HG03066 (cell line): ENCODE data around the gene HSPA1B.
"Not testable (repeated sequence)": the region's sequence is repeated elsewhere in the genome, so short reads cannot be mapped to it uniquely, and the experiment has no call there.

Source experiments
- ATAC-seq: cut with Tn5 transposase; IDR thresholded peaks from one replicate; pipeline ENCODE4 v1.9.1; 2021; ENCODE audit warnings: low read depth; ENCODE audit not compliant: unreplicated experiment

The HSPA1B gene

GRCh38 chr6:31823592-31824196 is 3.8 kb upstream of the HSPA1B start:
- not testable (repeated sequence) for ATAC-seq

- ATAC-seq: no peak
Observed at GRCh38 chr6:31825553-31825952, 2.0 kb upstream of the HSPA1B start.

GRCh38 chr6:31826793-31827285 is 699 bp upstream of the HSPA1B start:
- no peak for ATAC-seq

- ATAC-seq: no peak
Observed at GRCh38 chr6:31829633-31830283, 2.2 kb downstream of the HSPA1B start.

GRCh38 chr6:31830886-31831335 is 3.4 kb downstream of the HSPA1B start:
- ATAC-seq: no peak

GRCh38 chr6:31831350-31832215 is 4.0 kb downstream of the HSPA1B start:
- ATAC-seq: no peak

GRCh38 chr6:31834367-31835250 is 7.1 kb downstream of the HSPA1B start:
- ATAC-seq: no peak

GRCh38 chr6:31836047-31836473 is 8.5 kb downstream of the HSPA1B start:
- no peak for ATAC-seq

- no peak for ATAC-seq
Observed at GRCh38 chr6:31836474-31837368, 9.2 kb downstream of the HSPA1B start.

- ATAC-seq: no peak
Observed at GRCh38 chr6:31837369-31838113, 10.0 kb downstream of the HSPA1B start.

GRCh38 chr6:31838114-31838553 is 10.6 kb downstream of the HSPA1B start:
- not testable (repeated sequence) for ATAC-seq

GRCh38 chr6:31838968-31839367 is 11.4 kb downstream of the HSPA1B start:
- no peak for ATAC-seq

GRCh38 chr6:31839779-31840126 is 12.2 kb downstream of the HSPA1B start:
- not testable (repeated sequence) for ATAC-seq

GRCh38 chr6:31842053-31842452 is 14.5 kb downstream of the HSPA1B start:
- ATAC-seq: no peak

- ATAC-seq: no peak
Observed at GRCh38 chr6:31844507-31844906, 17.0 kb downstream of the HSPA1B start.

- no peak for ATAC-seq
Observed at GRCh38 chr6:31847276-31847978, 19.9 kb downstream of the HSPA1B start.

GRCh38 chr6:31850765-31851484 is 23.4 kb downstream of the HSPA1B start:
- ATAC-seq: no peak
